Hepatocyte (in vitro differentiated cells): Measurements from ENCODE around the gene KIF13A.

Experiments
- CTCF ChIP-seq: fragments of 200-600 bp; sonication (generic); IDR thresholded peaks from 2 replicates; pipeline ENCODE4 v1.5.1; 2016; ENCODE audit warnings: antibody characterized with exemption, mild to moderate bottlenecking; ENCODE audit not compliant: poor library complexity
- EZH2 ChIP-seq: fragments of 200-600 bp; sonication (generic); IDR thresholded peaks from 2 replicates; pipeline ENCODE4 v1.6.1; 2016; ENCODE audit warnings: antibody characterized with exemption, mild to moderate bottlenecking, borderline replicate concordance
- EZH2phosphoT487 ChIP-seq: fragments of 200-600 bp; sonication (generic); IDR thresholded peaks from one replicate; pipeline ENCODE4 v1.6.1; 2018; ENCODE audit warnings: antibody characterized with exemption, mild to moderate bottlenecking, low read depth, moderate library complexity; ENCODE audit not compliant: unreplicated experiment, severe bottlenecking

GRCh38 chr6:17812311-17812710, 175.1 kb downstream of the KIF13A start:
- TF ChIP-seq CTCF = no peak
- no peak for TF ChIP-seq EZH2phosphoT487
- TF ChIP-seq EZH2 = no peak
